Measurements from ENCODE around the gene PHLPP1.
A peak's percentile ranks its signal among the peaks of the same experiment; 100 is the strongest.
"Not testable (repeated sequence)": the region's sequence is repeated elsewhere in the genome, so short reads cannot be mapped to it uniquely, and the experiment has no call there.

Gene PHLPP1

GRCh38 chr18:62715436-62715758 is at the start of gene PHLPP1:
TSS of gene PHLPP1 (plus strand) at chr18:62715541. CDS start at chr18:62715684, 143 bp downstream.
- ATAC-seq = peak; percentile 20
- no peak for DNase-seq

GRCh38 chr18:62669225-62669624 is 46.1 kb upstream of the PHLPP1 start:
- DNase-seq (no peak), ATAC-seq (peak; percentile 94)

- no peak for DNase-seq
- ATAC-seq = no peak
Measured at GRCh38 chr18:62670573-62670972, 44.8 kb upstream of the PHLPP1 start.

GRCh38 chr18:62672600-62672999 is 42.7 kb upstream of the PHLPP1 start:
- DNase-seq (no peak), ATAC-seq (no peak)

GRCh38 chr18:62678847-62679485 is 36.4 kb upstream of the PHLPP1 start:
- ATAC-seq = no peak
- DNase-seq = no peak

- no peak for ATAC-seq
Measured at GRCh38 chr18:62682371-62682770, 33.0 kb upstream of the PHLPP1 start.

GRCh38 chr18:62683935-62684334 is 31.4 kb upstream of the PHLPP1 start:
- DNase-seq (no peak), ATAC-seq (no peak)

More at GRCh38 chr18:62682371-62682770, 33.0 kb upstream of the PHLPP1 start:
- DNase-seq = no peak

GRCh38 chr18:62688743-62689317 is 26.5 kb upstream of the PHLPP1 start:
- no peak for ATAC-seq
- DNase-seq = no peak

- DNase-seq = no peak
- ATAC-seq = no peak
Measured at GRCh38 chr18:62690236-62690815, 25.0 kb upstream of the PHLPP1 start.

- no peak for ATAC-seq
- DNase-seq = no peak
Measured at GRCh38 chr18:62693659-62694058, 21.7 kb upstream of the PHLPP1 start.

- DNase-seq (no peak), ATAC-seq (no peak)
Measured at GRCh38 chr18:62697636-62698035, 17.7 kb upstream of the PHLPP1 start.

- ATAC-seq (no peak), DNase-seq (no peak)
Measured at GRCh38 chr18:62702259-62702658, 13.1 kb upstream of the PHLPP1 start.

GRCh38 chr18:62706879-62707278 is 8.5 kb upstream of the PHLPP1 start:
- ATAC-seq, DNase-seq: not testable (repeated sequence)

GRCh38 chr18:62709908-62710307 is 5.4 kb upstream of the PHLPP1 start:
- not testable (repeated sequence) for DNase-seq, ATAC-seq

GRCh38 chr18:62710417-62710816 is 4.9 kb upstream of the PHLPP1 start:
- DNase-seq (no peak), ATAC-seq (no peak)

- no peak for DNase-seq
Measured at GRCh38 chr18:62711781-62712180, 3.6 kb upstream of the PHLPP1 start.

GRCh38 chr18:62713651-62714247 is 1.6 kb upstream of the PHLPP1 start:
- ATAC-seq (no peak), DNase-seq (no peak)

More at GRCh38 chr18:62711781-62712180, 3.6 kb upstream of the PHLPP1 start:
- no peak for ATAC-seq

- ATAC-seq = peak; percentile 85
- DNase-seq = peak; percentile 94
Measured at GRCh38 chr18:62714671-62715435, 488 bp upstream of the PHLPP1 start.

- ATAC-seq = peak; percentile 19
- DNase-seq = peak; percentile 63
Measured at GRCh38 chr18:62715759-62716615, 646 bp downstream of the PHLPP1 start.

GRCh38 chr18:62716619-62717168 is 1.4 kb downstream of the PHLPP1 start:
- DNase-seq (peak; percentile 65), ATAC-seq (no peak)
